ENCODE measurements around the gene LRRC14B.

DNA sequence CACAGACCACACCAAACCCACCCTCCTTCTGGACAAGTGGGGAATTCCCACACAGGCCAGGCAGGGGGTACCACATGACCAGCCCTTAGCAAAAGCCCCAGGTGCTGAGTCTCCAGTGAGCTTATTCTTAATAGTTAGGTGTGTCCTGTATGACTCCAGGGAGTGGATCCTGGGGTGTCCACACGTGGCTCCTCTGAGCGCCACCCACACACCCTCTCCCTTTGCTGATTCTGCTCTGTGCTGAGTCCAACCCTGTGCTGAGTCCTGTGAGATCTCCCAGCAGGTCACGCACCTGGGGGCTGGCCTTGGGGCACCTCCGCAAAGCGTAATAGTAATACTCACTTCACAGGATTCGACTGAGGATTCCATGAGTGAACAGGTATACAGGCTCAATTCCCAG is 12.7 kb downstream of the LRRC14B start:
- TF ChIP-seq, protein P1, sequence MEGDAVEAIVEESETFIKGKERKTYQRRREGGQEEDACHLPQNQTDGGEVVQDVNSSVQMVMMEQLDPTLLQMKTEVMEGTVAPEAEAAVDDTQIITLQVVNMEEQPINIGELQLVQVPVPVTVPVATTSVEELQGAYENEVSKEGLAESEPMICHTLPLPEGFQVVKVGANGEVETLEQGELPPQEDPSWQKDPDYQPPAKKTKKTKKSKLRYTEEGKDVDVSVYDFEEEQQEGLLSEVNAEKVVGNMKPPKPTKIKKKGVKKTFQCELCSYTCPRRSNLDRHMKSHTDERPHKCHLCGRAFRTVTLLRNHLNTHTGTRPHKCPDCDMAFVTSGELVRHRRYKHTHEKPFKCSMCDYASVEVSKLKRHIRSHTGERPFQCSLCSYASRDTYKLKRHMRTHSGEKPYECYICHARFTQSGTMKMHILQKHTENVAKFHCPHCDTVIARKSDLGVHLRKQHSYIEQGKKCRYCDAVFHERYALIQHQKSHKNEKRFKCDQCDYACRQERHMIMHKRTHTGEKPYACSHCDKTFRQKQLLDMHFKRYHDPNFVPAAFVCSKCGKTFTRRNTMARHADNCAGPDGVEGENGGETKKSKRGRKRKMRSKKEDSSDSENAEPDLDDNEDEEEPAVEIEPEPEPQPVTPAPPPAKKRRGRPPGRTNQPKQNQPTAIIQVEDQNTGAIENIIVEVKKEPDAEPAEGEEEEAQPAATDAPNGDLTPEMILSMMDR (IDR thresholded peaks at IDR 0.05) = no peak
- no peak for TF ChIP-seq POLR2A (IDR thresholded peaks at IDR 0.05)

All from thyroid gland (tissue), 4 donors.